ENCODE results near the gene DEPP1.
A peak's percentile ranks its signal among the peaks of the same experiment; 100 is the strongest.

DEPP1 gene

DNA sequence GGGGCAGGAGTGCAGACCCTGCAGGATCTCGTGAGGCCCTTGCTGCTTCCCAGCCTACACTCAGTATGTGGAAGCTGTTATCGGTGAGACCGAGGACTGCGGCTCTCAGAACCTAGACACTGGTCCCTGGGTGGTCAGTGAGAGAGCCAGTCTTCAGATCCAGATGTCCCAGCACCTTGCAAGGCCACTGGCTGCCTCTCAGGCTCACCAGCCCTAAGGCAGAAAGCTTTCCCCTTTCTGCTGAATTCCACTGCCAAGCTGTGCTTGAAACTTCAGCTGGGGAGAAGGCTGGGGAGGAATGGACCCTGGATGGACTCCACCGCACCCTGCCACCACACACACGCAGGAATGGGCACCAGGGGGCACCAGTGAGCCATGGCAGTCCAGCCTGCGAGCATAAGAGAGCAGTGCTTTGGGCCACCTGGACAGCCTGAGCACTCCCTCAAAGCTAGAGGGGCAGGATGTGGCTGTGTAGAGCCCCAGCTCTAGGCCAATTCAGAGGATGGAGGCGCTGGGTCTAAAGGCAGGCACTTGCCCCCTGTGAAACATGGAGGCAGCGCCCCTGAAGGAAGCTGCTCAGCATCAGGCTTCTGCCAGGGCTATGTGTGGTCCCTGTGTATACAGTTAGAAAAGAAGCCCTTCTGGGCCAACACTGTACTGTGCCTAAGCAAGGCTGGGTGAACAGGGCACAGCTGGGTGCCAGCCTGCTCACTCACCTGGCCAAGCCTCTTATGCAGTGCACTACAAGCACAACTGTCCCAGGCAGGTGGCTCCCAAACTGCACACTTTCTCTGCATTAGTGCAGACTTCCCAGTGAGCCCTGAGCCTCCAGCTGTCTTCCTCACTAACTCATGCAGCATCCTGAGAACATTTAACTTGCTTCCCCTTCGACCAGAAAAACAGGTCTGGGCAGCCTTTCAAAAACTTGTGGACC, 45.8 kb downstream of the DEPP1 start:
- H3K4me3 ChIP-seq (ENCODE audit: low read depth, low read length): no peak overlapping the region
- TF ChIP-seq, protein P1, sequence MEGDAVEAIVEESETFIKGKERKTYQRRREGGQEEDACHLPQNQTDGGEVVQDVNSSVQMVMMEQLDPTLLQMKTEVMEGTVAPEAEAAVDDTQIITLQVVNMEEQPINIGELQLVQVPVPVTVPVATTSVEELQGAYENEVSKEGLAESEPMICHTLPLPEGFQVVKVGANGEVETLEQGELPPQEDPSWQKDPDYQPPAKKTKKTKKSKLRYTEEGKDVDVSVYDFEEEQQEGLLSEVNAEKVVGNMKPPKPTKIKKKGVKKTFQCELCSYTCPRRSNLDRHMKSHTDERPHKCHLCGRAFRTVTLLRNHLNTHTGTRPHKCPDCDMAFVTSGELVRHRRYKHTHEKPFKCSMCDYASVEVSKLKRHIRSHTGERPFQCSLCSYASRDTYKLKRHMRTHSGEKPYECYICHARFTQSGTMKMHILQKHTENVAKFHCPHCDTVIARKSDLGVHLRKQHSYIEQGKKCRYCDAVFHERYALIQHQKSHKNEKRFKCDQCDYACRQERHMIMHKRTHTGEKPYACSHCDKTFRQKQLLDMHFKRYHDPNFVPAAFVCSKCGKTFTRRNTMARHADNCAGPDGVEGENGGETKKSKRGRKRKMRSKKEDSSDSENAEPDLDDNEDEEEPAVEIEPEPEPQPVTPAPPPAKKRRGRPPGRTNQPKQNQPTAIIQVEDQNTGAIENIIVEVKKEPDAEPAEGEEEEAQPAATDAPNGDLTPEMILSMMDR (IDR thresholded peaks at IDR 0.05; ENCODE audit: low read depth, low read length): peak; percentile 98

DNA sequence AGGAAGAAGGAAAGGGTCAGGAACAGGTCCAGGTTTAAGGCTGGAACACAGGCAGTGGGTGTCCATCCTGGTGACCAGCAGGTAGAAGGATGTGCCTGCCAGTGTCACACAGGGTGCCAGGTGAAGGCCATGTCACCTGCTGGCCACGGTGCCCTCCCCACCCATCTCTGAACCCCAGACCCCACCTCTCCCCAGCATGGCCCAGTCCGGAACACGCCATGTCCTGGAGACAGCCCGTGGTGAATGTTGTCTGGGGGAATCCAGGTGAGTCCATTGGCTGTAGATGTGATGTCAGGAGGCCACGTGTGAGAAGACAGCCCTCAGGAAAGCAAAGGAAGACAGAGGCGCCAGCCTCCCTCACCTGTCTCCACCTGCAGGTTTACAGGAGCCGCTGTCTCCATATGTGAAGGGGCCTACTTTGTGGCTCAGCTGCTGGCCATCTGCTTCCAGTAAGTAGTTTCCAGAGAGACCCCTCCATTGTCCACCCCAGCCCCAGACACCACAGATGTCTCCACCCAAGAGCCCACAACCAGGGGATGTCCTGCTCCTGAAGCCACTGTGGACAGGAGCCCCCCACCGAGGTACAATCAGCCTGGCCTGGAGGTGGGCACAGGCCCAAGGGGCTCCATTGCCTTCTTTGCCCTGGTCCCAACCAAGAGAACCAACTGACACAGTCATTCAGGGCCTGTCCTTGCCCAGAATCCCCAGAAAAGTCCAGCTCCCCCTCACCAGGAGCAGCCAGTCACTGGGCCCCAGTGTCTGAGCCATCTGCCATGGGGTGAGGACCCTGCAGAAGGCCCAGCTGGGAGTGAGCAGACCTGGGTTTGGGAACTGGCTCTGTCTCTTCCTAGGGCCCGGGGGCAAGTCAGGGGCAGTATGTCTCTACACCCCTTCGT, 46.7 kb downstream of the DEPP1 start:
- no peak overlapping the region for H3K4me3 ChIP-seq (ENCODE audit: low read depth, low read length)
- TF ChIP-seq, protein P1 (IDR thresholded peaks at IDR 0.05; ENCODE audit: low read depth, low read length): no peak

DNA sequence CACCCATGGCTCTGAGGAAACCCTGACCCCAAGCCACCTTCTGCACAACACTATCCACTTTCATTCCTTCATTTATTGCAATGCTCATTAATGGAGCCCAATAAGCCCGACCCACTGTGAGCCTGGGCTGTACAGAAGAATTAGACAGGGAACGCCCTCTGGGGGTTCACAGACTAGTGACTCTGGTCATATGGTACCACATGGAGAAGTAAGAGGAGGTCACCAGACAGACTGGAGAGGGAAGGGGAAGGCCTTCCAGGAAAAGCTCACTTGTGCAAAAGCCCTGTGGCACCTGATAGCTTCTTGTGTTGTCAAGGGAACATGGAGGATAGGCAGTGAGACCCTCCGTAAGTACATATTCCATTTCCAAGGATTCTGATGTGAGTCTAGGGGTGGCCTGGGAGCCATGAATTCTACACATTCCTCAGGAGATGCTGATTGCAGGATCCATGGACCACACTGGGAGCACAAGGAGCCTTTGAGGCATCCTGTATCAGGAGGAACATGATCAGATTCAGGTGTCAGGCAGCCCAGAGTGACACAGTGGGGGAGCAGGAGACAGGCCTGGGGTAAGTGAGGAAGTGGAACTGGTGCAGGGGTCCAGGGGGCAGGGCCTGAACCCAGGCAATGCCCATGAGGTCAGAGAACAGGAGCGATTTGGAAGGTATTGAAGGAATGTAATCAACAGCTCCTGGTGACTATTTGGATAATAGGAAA, 47.5 kb downstream of the DEPP1 start:
- H3K4me3 ChIP-seq (ENCODE audit: low read depth, low read length): no peak overlapping the region
- TF ChIP-seq, protein P1 (IDR thresholded peaks at IDR 0.05; ENCODE audit: low read depth, low read length): no peak

DNA sequence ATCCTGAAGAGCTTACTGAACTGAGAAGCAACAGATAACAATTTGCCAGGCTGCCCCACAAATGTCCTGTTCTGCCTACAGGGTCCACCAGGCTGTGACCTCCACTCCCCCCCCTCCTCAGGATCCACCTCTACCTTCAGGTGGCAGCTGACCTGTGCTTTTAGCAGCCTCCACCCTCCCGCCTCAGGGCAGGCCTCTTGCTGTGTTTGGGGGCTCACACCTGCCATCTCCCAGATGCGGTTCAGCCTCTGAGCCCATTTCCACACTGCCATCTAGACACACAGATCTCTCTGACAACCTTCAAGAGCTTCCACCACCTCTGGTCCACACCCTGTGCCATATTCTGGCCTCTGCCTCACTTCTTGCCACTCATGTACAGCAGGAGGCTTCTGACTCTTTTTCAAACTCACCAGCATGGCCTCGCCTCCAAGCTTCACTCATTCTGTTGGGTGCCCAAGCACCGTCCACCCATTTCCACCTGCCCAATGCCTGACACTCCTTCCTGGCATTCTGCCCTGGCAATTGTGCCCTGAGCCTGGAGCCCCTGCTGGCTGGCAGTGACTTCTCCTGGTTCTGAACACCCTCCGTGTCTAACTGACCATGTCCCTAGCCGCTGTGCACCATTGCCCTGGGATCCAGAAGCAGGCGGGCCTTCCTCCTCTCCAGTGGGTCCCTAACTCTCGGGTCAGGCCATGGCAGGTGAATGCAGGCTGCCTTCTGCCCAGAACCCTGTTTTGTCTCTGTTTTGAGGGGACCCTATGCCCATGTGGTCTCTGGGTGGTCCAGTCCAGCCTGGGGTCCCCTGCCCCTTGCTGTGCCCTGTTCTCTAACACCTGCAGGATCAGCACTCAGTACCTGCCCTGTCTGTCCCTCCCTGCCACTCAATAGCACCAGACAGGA, 49.0 kb downstream of the DEPP1 start:
- TF ChIP-seq, protein P1 (IDR thresholded peaks at IDR 0.05; ENCODE audit: low read depth, low read length): no peak
- no peak overlapping the region for H3K4me3 ChIP-seq (ENCODE audit: low read depth, low read length)

DNA sequence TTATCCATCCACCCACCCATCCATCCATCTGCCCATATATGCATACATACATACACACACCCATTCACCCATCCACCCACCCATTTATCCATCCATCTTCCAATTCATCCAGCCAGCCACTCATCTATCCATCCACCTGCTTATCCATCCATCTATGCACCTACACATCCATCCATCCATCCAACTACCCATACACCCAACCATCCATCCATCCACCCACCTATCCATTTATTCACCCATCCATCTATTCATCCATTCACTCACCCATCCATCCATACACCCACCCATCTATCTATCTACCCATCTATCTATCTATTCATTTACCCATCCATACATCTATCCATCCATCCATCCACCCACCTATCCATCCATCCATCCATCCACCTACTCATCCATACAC, 50.1 kb downstream of the DEPP1 start:
- H3K4me3 ChIP-seq (ENCODE audit: low read depth, low read length): no peak overlapping the region
- TF ChIP-seq, protein P1 (IDR thresholded peaks at IDR 0.05; ENCODE audit: low read depth, low read length): no peak

DNA sequence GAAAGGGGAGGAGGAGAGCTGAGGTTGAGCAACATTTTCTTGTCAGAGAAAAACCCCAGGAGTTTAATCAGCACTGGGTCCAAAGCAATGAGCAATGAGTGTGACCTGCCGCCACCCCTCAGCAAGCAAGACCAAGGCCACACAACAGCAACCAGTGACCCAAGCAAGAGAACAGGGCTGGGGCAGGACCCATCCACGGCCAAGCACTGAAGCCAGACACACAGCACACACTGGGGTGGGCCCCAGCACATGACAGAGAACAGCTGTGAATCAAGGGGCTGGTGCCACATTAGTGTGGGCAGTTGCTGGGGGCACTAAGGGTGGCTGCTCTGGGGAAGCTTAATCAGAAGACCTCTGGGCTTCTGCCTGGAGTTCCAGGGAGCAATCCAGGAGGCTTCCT, 51.3 kb downstream of the DEPP1 start:
- TF ChIP-seq, protein P1 (IDR thresholded peaks at IDR 0.05; ENCODE audit: low read depth, low read length): no peak
- H3K4me3 ChIP-seq (ENCODE audit: low read depth, low read length): no peak overlapping the region
